NT2/D1 (cell line): ENCODE results near the gene FAM53A.

Experiments
- SUZ12 ChIP-seq: IDR thresholded peaks from 2 replicates; pipeline ENCODE4 v1.6.1; 2011; ENCODE audit not compliant: insufficient read length, insufficient read depth; ENCODE audit errors: extremely low read depth
- YY1 ChIP-seq: IDR thresholded peaks from 2 replicates; pipeline ENCODE4 v1.6.1; 2011; ENCODE audit not compliant: insufficient read length, insufficient read depth
- ZNF274 ChIP-seq: IDR thresholded peaks from 2 replicates; pipeline ENCODE4 v1.6.1; 2011; ENCODE audit warnings: mild to moderate bottlenecking, low read depth, low read length

GRCh38 chr4:1678244-1678643 is 5.9 kb downstream of the FAM53A start:
- TF ChIP-seq YY1 (no peak), ZNF274 (no peak), SUZ12 (no peak)
